ENCODE results near the gene TRPV4. TPM values are rescaled to one million over a fixed set of nuclear protein-coding genes. Genes with fewer than 3 reads are reported as not detected.

TRPV4 gene
- total RNA-seq, 1 experiment from 2014 or later: 3.1 TPM

GRCh38 chr12:109741286-109741969 is 91.8 kb downstream of the TRPV4 start:
- Histone ChIP-seq H3K79me2 (ENCODE audit: low read depth) (no peaks in the 10 kb centered on the region), H3K9me2 (ENCODE audit: insufficient read depth) (no peaks in the 10 kb centered on the region), H2AFZ (no peak overlapping the region), H4K20me1 (ENCODE audit: insufficient read depth) (no peaks in the 10 kb centered on the region), H3K9me3 (ENCODE audit: insufficient read depth, low read depth) (no peaks in the 10 kb centered on the region), H3K27ac (no peak overlapping the region), H3F3A (ENCODE audit: insufficient read depth, low read depth) (0 out of 2 replicates have a peak, but pooled peaks cover 5% of the 10 kb centered on the region), H3K36me3 (ENCODE audit: low read depth) (no peaks in the 10 kb centered on the region), H3K4me3 (no peak overlapping the region), H3K4me1 (replicated peaks; ENCODE audit: insufficient read depth) (no peaks in the 10 kb centered on the region), H3K4me2 (no peak overlapping the region), H3K27me3 (ENCODE audit: insufficient read depth, low read depth) (no peaks in the 10 kb centered on the region)
- no TSS peak for BruUV-seq (replicated peaks)
- TF ChIP-seq EZH2 (IDR thresholded peaks at IDR 0.05; ENCODE audit: low read depth): no peak
- TF ChIP-seq CTCF (conservative IDR thresholded peaks at IDR 0.05): no peak
- no peak for DNase-seq
- intact Hi-C loops (cut with micrococcal nuclease; ENCODE audit: unreplicated experiment): no loop called here
- POLR2A ChIA-PET (ENCODE audit: unreplicated experiment): no interaction called here
- CTCF ChIA-PET: no interaction called here

GRCh38 chr12:109740694-109741245 is 92.4 kb downstream of the TRPV4 start:
- BruUV-seq (replicated peaks): no TSS peak
- no peak overlapping the region for H3K4me3 ChIP-seq
- H2AFZ ChIP-seq: no peak overlapping the region
- no peak for TF ChIP-seq EZH2 (IDR thresholded peaks at IDR 0.05; ENCODE audit: low read depth)
- no peak for TF ChIP-seq CTCF (conservative IDR thresholded peaks at IDR 0.05)
- no peaks in the 10 kb centered on the region for H3K36me3 ChIP-seq (ENCODE audit: low read depth)
- no peaks in the 10 kb centered on the region for H3K27me3 ChIP-seq (ENCODE audit: insufficient read depth, low read depth)
- DNase-seq: no peak
- H3K79me2 ChIP-seq (ENCODE audit: low read depth): no peaks in the 10 kb centered on the region
- no peaks in the 10 kb centered on the region for H3K4me1 ChIP-seq (replicated peaks; ENCODE audit: insufficient read depth)
- ChIA-PET CTCF (interaction anchor here (0.6 kb wide), 1 partner anchor 34 kb away, joined by 4 read pairs; no protein-coding TSS in a partner anchor), POLR2A (ENCODE audit: unreplicated experiment) (no interaction called here)
- no peaks in the 10 kb centered on the region for H3K9me3 ChIP-seq (ENCODE audit: insufficient read depth, low read depth)
- H3F3A ChIP-seq (ENCODE audit: insufficient read depth, low read depth): 0 out of 2 replicates have a peak, but pooled peaks cover 4% of the 10 kb centered on the region
- intact Hi-C loops (cut with micrococcal nuclease; ENCODE audit: unreplicated experiment): no loop called here
- H3K9me2 ChIP-seq (ENCODE audit: insufficient read depth): no peaks in the 10 kb centered on the region
- no peaks in the 10 kb centered on the region for H4K20me1 ChIP-seq (ENCODE audit: insufficient read depth)
- H3K27ac ChIP-seq: no peak overlapping the region
- no peak overlapping the region for H3K4me2 ChIP-seq

- ChIA-PET CTCF (interaction anchor here (0.6 kb wide), 1 partner anchor 35 kb away, joined by 4 read pairs; no protein-coding TSS in a partner anchor), POLR2A (ENCODE audit: unreplicated experiment) (no interaction called here)
- Histone ChIP-seq H3K9me3 (ENCODE audit: insufficient read depth, low read depth) (no peaks in the 10 kb centered on the region), H3K4me2 (no peak overlapping the region), H3K4me1 (replicated peaks; ENCODE audit: insufficient read depth) (no peaks in the 10 kb centered on the region), H3K4me3 (no peak overlapping the region), H4K20me1 (ENCODE audit: insufficient read depth) (no peaks in the 10 kb centered on the region), H3K36me3 (ENCODE audit: low read depth) (no peaks in the 10 kb centered on the region), H2AFZ (no peak overlapping the region), H3K27me3 (ENCODE audit: insufficient read depth, low read depth) (no peaks in the 10 kb centered on the region), H3K79me2 (ENCODE audit: low read depth) (no peaks in the 10 kb centered on the region), H3K9me2 (ENCODE audit: insufficient read depth) (no peaks in the 10 kb centered on the region), H3F3A (ENCODE audit: insufficient read depth, low read depth) (no peaks in the 10 kb centered on the region), H3K27ac (no peak overlapping the region)
- no peak for TF ChIP-seq EZH2 (IDR thresholded peaks at IDR 0.05; ENCODE audit: low read depth)
- no peak for TF ChIP-seq CTCF (conservative IDR thresholded peaks at IDR 0.05)
- intact Hi-C loops (cut with micrococcal nuclease; ENCODE audit: unreplicated experiment): no loop called here
- no peak for DNase-seq
- no TSS peak for BruUV-seq (replicated peaks)
Measured at GRCh38 chr12:109739747-109740693, 93.2 kb downstream of the TRPV4 start.

Data from PC-9 (cell line).